SK-N-MC (cell line): ENCODE measurements around the gene R3HDM2.
"Not testable (repeated sequence)": the region's sequence is repeated elsewhere in the genome, so short reads cannot be mapped to it uniquely, and the experiment has no call there.

Experiments used
- EZH2 ChIP-seq: fragments of 200-600 bp; sonication (generic); IDR thresholded peaks from one replicate; pipeline ENCODE4 v1.6.1; 2017; ENCODE audit warnings: antibody characterized with exemption
- FOXP2 ChIP-seq: optimal IDR thresholded peaks from 2 replicates; pipeline ENCODE3; 2011; ENCODE audit warnings: mild to moderate bottlenecking, moderate library complexity; ENCODE audit not compliant: insufficient read depth; ENCODE audit errors: extremely low read length, control extremely low read depth
- POLR2AphosphoS5 ChIP-seq: IDR thresholded peaks from 2 replicates; pipeline ENCODE4 v1.6.1; 2012; ENCODE audit warnings: mild to moderate bottlenecking, low read depth, low read length, borderline replicate concordance

DNA sequence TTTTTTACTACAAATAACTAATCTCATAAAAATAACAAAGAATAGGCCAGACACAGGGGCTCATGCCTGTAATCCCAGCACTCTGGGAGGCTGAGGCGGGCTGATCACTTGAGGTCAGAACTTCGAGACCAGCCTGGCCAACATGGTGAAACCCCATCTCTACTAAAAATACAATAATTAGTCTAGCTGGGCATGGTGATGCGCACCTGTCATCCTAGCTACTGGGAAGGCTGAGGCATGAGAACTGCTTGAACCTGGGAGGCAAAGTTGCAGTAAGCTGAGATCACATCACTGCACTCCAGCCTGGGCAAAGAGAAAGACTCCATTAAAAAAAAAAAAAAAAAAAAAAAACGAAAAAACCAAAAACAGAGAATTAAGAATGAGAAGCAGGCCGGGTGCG is 16.7 kb downstream of the R3HDM2 start:
- TF ChIP-seq POLR2AphosphoS5, EZH2, FOXP2: not testable (repeated sequence)
